Measurements from ENCODE around the gene FAM187B. TPM values are rescaled to one million over a fixed set of nuclear protein-coding genes. Genes with fewer than 3 reads are reported as not detected.

Gene FAM187B
- total RNA-seq, 2 experiments from 2014 or later: not detected

GRCh38 chr19:35267353-35267817 lies 38.8 kb upstream of the FAM187B start:
- H3K27ac Mint-ChIP-seq: peak overlapping the region; percentile 91
- H3K9me3 Mint-ChIP-seq: no peaks in the 10 kb centered on the region
- H3K4me3 Mint-ChIP-seq: peak overlapping the region; percentile 93
- DNase-seq (peak; percentile 67), ATAC-seq (ENCODE audit: low read depth) (peak; percentile 25)
- H3K27me3 Mint-ChIP-seq: no peaks in the 10 kb centered on the region
- H3K4me1 Mint-ChIP-seq: peaks cover 9% of the 10 kb centered on the region
- H3K36me3 Mint-ChIP-seq: peaks cover 10% of the 10 kb centered on the region
- POLR2A ChIA-PET: interaction anchor here (0.6 to 1.1 kb wide), 4 partner anchors 16 to 126 kb away, joined by 3 read pairs; no protein-coding TSS in a partner anchor

GRCh38 chr19:35266520-35267352 lies 38.2 kb upstream of the FAM187B start:
- Mint-ChIP-seq H3K27me3 (no peaks in the 10 kb centered on the region), H3K9me3 (no peaks in the 10 kb centered on the region), H3K4me3 (peak overlapping the region; percentile 93), H3K4me1 (peaks cover 9% of the 10 kb centered on the region), H3K36me3 (peaks cover 5% of the 10 kb centered on the region), H3K27ac (peak overlapping the region; percentile 91)
- ATAC-seq (ENCODE audit: low read depth): no peak
- peak; percentile 55 for DNase-seq
- POLR2A ChIA-PET: interaction anchor here (1.1 kb wide), 1 partner anchor 126 kb away, joined by 3 read pairs; no protein-coding TSS in a partner anchor

GRCh38 chr19:35265900-35266519 lies 37.5 kb upstream of the FAM187B start:
- Mint-ChIP-seq H3K4me1 (peaks cover 9% of the 10 kb centered on the region), H3K9me3 (no peaks in the 10 kb centered on the region), H3K36me3 (peaks cover 4% of the 10 kb centered on the region), H3K27ac (peak overlapping the region; percentile 78), H3K4me3 (peak overlapping the region; percentile 75), H3K27me3 (no peaks in the 10 kb centered on the region)
- POLR2A ChIA-PET: interaction anchor here (1.1 to 1.3 kb wide), 2 partner anchors 112 to 125 kb away, joined by 3 to 4 read pairs; partner anchors contain the start of gene FXYD5
- DNase-seq (peak; percentile 28), ATAC-seq (ENCODE audit: low read depth) (no peak)

- Mint-ChIP-seq H3K36me3 (peaks cover 2% of the 10 kb centered on the region), H3K4me1 (peaks cover 9% of the 10 kb centered on the region), H3K9me3 (no peaks in the 10 kb centered on the region), H3K4me3 (no peak overlapping the region), H3K27me3 (no peaks in the 10 kb centered on the region), H3K27ac (peak overlapping the region; percentile 67)
- peak; percentile 28 for DNase-seq
- no peak for ATAC-seq (ENCODE audit: low read depth)
- POLR2A ChIA-PET: interaction anchor here (1.3 to 1.4 kb wide), 2 partner anchors 11 to 111 kb away, joined by 4 read pairs; partner anchors contain the start of gene FXYD5
These were observed 36.8 kb upstream of the FAM187B start for GRCh38 chr19:35265126-35265899.

- no peak overlapping the region for H3K4me3 Mint-ChIP-seq
- H3K36me3 Mint-ChIP-seq: peaks cover 2% of the 10 kb centered on the region
- DNase-seq: peak; percentile 31
- H3K9me3 Mint-ChIP-seq: no peaks in the 10 kb centered on the region
- peak overlapping the region; percentile 5 for H3K27ac Mint-ChIP-seq
- POLR2A ChIA-PET: interaction anchor here (1.3 to 1.4 kb wide), 2 partner anchors 10 to 111 kb away, joined by 4 read pairs; partner anchors contain the start of gene FXYD5
- peaks cover 9% of the 10 kb centered on the region for H3K4me1 Mint-ChIP-seq
- no peaks in the 10 kb centered on the region for H3K27me3 Mint-ChIP-seq
- no peak for ATAC-seq (ENCODE audit: low read depth)
These were observed 36.0 kb upstream of the FAM187B start for GRCh38 chr19:35264268-35265125.

- Mint-ChIP-seq H3K27me3 (no peaks in the 10 kb centered on the region), H3K27ac (no peak overlapping the region), H3K36me3 (peaks cover 2% of the 10 kb centered on the region), H3K9me3 (no peaks in the 10 kb centered on the region), H3K4me3 (no peak overlapping the region), H3K4me1 (peaks cover 17% of the 10 kb centered on the region)
- POLR2A ChIA-PET: no interaction called here
- DNase-seq (peak; percentile 28), ATAC-seq (ENCODE audit: low read depth) (no peak)
These were observed 33.7 kb upstream of the FAM187B start for GRCh38 chr19:35262101-35262761.

- peak; percentile 24 for DNase-seq
- H3K4me1 Mint-ChIP-seq: peaks cover 21% of the 10 kb centered on the region
- H3K4me3 Mint-ChIP-seq: no peak overlapping the region
- no peak for ATAC-seq (ENCODE audit: low read depth)
- peaks cover 2% of the 10 kb centered on the region for H3K36me3 Mint-ChIP-seq
- no peak overlapping the region for H3K27ac Mint-ChIP-seq
- H3K9me3 Mint-ChIP-seq: no peaks in the 10 kb centered on the region
- no peaks in the 10 kb centered on the region for H3K27me3 Mint-ChIP-seq
- POLR2A ChIA-PET: interaction anchor here (1.3 kb wide), 2 partner anchors 11 kb away, joined by 3 read pairs; no protein-coding TSS in a partner anchor
These were observed 33.0 kb upstream of the FAM187B start for GRCh38 chr19:35261356-35262100.

GRCh38 chr19:35260694-35261304 lies 32.3 kb upstream of the FAM187B start:
- DNase-seq: peak; percentile 17

GRCh38 chr19:35257113-35257461 lies 28.5 kb upstream of the FAM187B start:
- ATAC-seq (ENCODE audit: low read depth): no peak
- peaks cover 11% of the 10 kb centered on the region for H3K36me3 Mint-ChIP-seq
- no peak overlapping the region for H3K4me3 Mint-ChIP-seq
- H3K4me1 Mint-ChIP-seq: peaks cover 12% of the 10 kb centered on the region
- peak; percentile 10 for DNase-seq
- no peaks in the 10 kb centered on the region for H3K9me3 Mint-ChIP-seq
- no peaks in the 10 kb centered on the region for H3K27me3 Mint-ChIP-seq
- POLR2A ChIA-PET: no interaction called here
- H3K27ac Mint-ChIP-seq: no peak overlapping the region

More at GRCh38 chr19:35260694-35261304, 32.3 kb upstream of the FAM187B start:
- Mint-ChIP-seq H3K27ac (no peak overlapping the region), H3K9me3 (no peaks in the 10 kb centered on the region), H3K36me3 (no peaks in the 10 kb centered on the region), H3K4me3 (no peak overlapping the region), H3K4me1 (peaks cover 18% of the 10 kb centered on the region), H3K27me3 (no peaks in the 10 kb centered on the region)
- POLR2A ChIA-PET: interaction anchor here (1.3 kb wide), 2 partner anchors 10 to 12 kb away, joined by 3 read pairs; no protein-coding TSS in a partner anchor
- ATAC-seq (ENCODE audit: low read depth): no peak

GRCh38 chr19:35256566-35256965 lies 28.0 kb upstream of the FAM187B start:
- no peaks in the 10 kb centered on the region for H3K9me3 Mint-ChIP-seq
- H3K4me1 Mint-ChIP-seq: peaks cover 12% of the 10 kb centered on the region
- no peaks in the 10 kb centered on the region for H3K27me3 Mint-ChIP-seq
- H3K4me3 Mint-ChIP-seq: no peak overlapping the region
- no peak for ATAC-seq (ENCODE audit: low read depth)
- DNase-seq: no peak
- H3K36me3 Mint-ChIP-seq: peaks cover 13% of the 10 kb centered on the region
- no peak overlapping the region for H3K27ac Mint-ChIP-seq
- POLR2A ChIA-PET: no interaction called here
